ENCODE results near the gene IL25.

IL25 gene

DNA sequence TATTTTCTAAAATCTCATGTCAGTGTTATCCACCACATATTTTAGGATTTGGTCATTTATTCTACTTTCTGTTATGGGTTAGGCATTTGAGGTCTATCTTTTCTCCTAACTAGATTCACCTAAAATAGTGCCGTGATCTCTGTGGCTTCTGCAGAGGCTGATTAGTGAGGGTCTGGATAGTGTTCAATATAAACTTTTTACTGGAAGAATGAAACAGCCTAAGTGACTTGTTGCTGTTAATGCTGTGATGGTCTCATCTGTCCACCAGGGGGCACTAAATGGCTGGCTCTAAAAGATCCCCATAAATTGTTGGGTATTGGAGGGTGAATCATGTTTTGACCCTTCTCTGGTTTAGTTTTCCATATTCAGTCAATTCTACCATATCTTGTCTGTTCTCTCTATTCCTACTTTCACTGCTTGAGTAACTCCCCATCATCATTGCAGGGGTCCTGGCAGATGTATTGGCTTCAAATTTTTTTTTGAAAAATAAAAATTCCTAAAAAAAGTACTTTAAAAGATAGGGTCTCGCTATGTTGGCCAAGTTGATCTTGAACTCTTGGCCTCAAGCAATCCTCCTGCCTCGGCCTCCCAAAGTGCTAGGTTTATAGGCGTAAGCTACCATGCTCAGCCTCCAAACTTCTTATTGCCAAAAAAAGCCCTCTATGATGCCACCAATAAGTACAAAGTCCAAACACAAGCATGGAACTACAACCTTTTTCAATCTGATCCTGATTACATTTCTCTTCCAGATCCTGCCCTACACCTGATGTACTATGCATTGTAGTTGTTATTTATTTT is 44.5 kb upstream of the IL25 start:
- no peaks in the 10 kb centered on the region for H3K27me3 ChIP-seq (replicated peaks; ENCODE audit: control insufficient read depth, insufficient read depth, low read length)
- peak; percentile 82 for TF ChIP-seq CTCF (IDR thresholded peaks at IDR 0.05; ENCODE audit: insufficient read depth, low read length, poor library complexity, severe bottlenecking)
- peaks cover 14% of the 10 kb centered on the region for H3K36me3 ChIP-seq (ENCODE audit: control insufficient read depth, insufficient read depth, low read length)
- no peak for DNase-seq (ENCODE audit: extremely low read depth, insufficient read length)
- no peak overlapping the region for H3K4me3 ChIP-seq (replicated peaks; ENCODE audit: low read depth, low read length)

GRCh38 chr14:23335623-23336022 is 37.0 kb upstream of the IL25 start:
- Histone ChIP-seq H3K4me3 (replicated peaks; ENCODE audit: low read depth, low read length) (no peak overlapping the region), H3K36me3 (ENCODE audit: control insufficient read depth, insufficient read depth, low read length) (no peaks in the 10 kb centered on the region), H3K27me3 (replicated peaks; ENCODE audit: control insufficient read depth, insufficient read depth, low read length) (no peaks in the 10 kb centered on the region)
- DNase-seq (ENCODE audit: extremely low read depth, insufficient read length) = no peak
- no peak for TF ChIP-seq CTCF (IDR thresholded peaks at IDR 0.05; ENCODE audit: insufficient read depth, low read length, poor library complexity, severe bottlenecking)

DNA sequence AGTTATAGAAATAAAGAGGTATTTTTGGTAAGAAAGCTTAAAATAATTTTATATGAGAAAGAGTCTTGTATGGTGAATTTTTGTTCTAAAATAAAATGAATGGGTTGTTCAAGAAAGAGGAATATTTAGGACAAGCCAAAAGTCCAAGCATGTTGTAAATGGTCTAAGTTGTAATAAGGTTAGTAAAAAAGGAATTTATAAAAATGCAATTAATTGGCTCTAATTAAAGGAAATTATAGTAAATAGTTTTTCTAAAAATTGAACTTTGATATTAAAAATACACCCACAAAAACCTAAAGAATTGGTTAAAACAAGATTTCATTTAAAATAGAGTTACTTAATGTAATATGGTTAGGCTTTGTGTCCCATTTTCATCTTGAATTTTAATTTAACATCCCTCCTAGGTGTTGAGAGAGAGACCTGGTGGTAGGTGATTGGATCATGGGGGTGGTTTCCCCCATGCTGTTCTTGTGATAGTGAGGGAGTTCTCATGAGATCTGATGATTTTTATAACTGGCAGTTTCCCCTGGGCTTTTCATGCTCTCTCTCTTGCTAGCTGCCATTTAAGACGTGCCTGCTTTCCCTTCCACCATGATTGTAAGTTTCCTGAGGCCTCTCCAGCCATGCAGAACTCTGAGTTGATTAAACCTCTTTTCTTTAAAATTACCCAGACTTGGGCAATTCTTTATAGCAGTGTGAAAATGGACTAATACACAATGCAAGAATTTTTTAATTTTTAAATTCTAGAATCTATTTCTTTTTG is 32.9 kb upstream of the IL25 start:
- no peak for DNase-seq (ENCODE audit: extremely low read depth, insufficient read length)
- Histone ChIP-seq H3K4me3 (replicated peaks; ENCODE audit: low read depth, low read length) (no peak overlapping the region), H3K36me3 (ENCODE audit: control insufficient read depth, insufficient read depth, low read length) (no peaks in the 10 kb centered on the region), H3K27me3 (replicated peaks; ENCODE audit: control insufficient read depth, insufficient read depth, low read length) (no peaks in the 10 kb centered on the region)
- TF ChIP-seq CTCF (IDR thresholded peaks at IDR 0.05; ENCODE audit: insufficient read depth, low read length, poor library complexity, severe bottlenecking) = no peak

DNA sequence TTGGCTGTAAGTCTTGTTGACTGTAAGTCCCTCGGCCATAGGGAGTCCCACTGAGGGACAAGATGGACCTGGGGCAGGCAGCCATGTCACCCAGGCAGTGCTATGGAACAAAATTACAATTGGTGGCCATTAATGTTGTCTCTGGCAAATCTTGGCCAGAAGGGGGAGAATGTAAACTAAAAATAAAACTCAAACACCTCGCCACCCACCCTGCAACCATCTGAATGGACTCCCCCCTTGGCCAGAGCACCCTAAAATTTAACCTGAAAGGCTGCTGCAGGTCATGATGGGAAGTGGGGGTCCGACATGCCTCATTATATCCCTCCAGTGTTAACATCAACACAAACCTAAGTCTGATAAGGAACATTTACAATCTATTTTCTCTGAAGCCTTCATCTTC is 28.1 kb upstream of the IL25 start:
- H3K27me3 ChIP-seq (replicated peaks; ENCODE audit: control insufficient read depth, insufficient read depth, low read length) = no peaks in the 10 kb centered on the region; the same call in 1 of the 2 replicates
- peak; percentile 11 for TF ChIP-seq CTCF (IDR thresholded peaks at IDR 0.05; ENCODE audit: insufficient read depth, low read length, poor library complexity, severe bottlenecking)
- no peak for DNase-seq (ENCODE audit: extremely low read depth, insufficient read length)
- no peaks in the 10 kb centered on the region for H3K36me3 ChIP-seq (ENCODE audit: control insufficient read depth, insufficient read depth, low read length)
- no peak overlapping the region for H3K4me3 ChIP-seq (replicated peaks; ENCODE audit: low read depth, low read length)

DNA sequence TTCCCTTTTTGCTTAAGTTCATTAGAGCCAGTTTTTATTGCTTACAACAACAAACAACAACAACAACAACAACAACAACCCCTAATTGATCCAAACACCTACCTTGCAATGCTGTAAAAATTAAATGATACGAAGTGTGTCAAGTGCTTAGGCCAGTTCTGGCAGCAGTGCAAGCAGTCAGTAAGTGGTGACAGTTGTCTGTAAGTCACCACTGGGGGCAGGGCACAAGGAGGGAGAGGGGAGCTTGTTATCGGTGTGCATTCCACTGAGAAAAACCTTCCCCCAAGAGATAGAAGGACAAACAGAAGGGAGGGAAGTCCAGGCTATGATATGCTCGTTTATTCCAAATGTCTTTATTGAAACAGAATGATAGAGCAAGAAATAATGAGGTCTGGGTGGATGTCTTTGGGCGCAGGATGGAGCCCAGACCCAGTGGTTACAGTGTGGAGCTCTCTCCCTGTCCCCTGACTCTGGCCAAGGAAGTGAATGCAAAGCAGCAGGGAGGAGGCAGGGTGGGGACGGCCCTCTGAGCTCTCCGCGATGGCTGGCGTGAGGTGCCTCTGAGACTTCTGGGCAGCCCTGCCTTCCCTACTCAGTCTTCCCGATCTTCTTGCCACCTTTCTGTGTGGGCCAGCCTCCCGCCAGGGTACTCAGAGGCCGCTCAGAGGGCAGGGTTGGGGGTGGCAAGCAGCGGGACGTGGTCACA is 26.5 kb upstream of the IL25 start:
- TF ChIP-seq CTCF (IDR thresholded peaks at IDR 0.05; ENCODE audit: insufficient read depth, low read length, poor library complexity, severe bottlenecking) = no peak
- no peaks in the 10 kb centered on the region; the same call in 1 of the 2 replicates for H3K27me3 ChIP-seq (replicated peaks; ENCODE audit: control insufficient read depth, insufficient read depth, low read length)
- no peak overlapping the region for H3K4me3 ChIP-seq (replicated peaks; ENCODE audit: low read depth, low read length)

More for the DNA sequence above, 26.5 kb upstream of the IL25 start:
- no peaks in the 10 kb centered on the region for H3K36me3 ChIP-seq (ENCODE audit: control insufficient read depth, insufficient read depth, low read length)
- DNase-seq (ENCODE audit: extremely low read depth, insufficient read length) = no peak

Measured in GM06990 (cell line).